CD4-positive, alpha-beta T cell treated with Interleukin-2 at 100 ng/mL for 4 hours (primary cell): ENCODE measurements around the gene KCNQ1.
A peak's percentile ranks its signal among the peaks of the same experiment; 100 is the strongest.

Experiments used
- DNase-seq: peaks from one replicate; pipeline ENCODE4 v3.0.0-alpha.2; 2020; ENCODE audit warnings: low spot score

Gene KCNQ1

DNA sequence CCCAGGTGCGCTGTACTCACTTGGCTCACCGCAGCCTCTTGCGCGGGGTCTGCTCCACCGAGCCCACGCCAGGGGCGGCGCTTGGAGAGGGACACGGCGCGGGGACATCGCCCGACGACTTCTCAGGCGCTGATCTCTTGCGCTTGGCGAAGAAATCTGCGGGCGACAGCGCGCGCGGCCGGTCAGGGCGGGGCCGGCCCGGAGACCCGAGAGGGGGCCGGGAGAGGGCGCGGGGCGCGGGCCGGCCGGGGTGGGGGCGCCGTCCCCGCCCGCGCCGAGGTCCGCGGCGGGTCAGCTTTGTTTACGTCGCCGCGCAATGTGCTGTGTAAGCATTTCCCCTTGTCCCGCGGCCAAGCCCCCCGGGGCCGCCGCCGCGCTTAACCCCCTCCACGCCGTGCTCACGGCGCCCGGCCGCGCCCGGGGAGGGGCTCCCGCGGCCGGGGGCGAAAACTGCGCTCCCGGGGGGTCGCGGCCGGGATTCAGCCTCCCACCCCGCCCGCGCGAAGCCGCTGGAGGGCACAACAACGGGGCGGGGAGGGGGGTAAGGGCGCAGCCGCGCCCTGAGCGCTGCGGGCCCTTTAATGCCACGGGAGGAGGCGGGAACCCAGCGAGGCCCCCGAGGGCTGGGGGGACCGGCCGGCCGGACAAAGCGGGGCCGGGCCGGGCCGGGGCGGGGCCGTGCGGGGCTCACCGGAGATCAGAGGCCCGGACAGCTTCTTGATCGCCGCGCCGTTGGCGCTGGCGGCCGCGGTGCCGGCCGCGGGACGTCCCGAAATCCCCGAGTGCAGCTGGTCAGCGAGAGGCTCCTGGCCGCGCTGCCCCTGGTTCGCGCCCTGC is 439.4 kb downstream of the KCNQ1 start:
- no peak for DNase-seq

DNA sequence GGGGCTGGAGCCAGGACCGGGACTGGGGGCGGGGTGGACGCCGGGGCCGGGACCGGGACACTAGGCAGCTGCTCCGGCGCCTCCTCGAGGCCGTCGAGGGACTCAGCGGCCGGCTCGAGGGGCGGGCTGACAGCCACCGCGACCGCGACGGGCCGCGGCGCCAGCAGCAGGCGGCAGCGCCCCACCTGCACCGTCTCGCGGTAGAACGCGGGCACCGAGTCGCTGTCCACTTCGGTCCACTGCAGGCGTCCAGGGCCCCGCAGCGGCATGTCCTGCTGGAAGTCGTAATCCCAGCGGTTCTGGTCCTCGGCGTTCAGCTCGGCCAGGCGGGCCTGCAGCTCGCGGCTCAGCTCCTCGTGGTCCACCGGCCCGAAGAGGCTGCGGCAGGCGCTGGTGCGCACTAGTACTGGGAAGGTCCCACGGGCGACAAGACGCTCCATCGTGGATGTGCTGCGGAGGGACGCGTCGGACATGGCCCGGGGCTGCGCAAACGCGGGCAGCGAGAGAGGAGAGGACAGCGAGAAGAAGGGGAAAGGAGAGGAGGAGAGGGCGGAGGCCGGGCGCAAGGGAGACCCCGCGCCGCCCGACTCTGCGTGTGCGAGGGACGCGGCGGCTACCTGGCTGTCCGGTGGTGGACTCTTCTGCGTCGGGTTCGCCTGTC is 440.3 kb downstream of the KCNQ1 start:
- peak; percentile 9 for DNase-seq

DNA sequence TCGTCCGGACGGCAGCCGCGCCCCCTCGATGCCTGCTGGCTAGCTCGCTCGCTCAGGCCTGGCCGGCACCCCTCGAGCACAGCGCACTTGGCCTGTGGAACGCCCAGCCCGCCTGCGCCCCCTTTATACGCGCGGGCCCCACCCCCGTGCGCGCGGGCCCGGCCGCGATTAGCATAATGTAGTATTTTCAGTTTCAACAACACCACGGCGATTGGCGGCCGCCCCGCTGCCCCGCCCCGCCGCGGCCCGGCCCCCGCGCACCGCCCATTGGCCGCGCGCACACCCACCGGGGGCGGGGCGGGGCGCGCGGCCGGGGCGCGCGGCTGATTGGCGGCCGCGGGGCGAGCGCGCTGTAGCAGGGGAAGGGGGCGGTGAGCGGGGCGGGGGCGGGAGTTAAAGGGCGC is 440.9 kb downstream of the KCNQ1 start, which contains the start of gene CDKN1C:
Gene CDKN1C (minus strand): TSS at position 98 of the 404 bp plus-strand sequence. CDS start 319 bp downstream, outside the sequence.
- DNase-seq, result peak; percentile 86

- no peak for DNase-seq
Measured at GRCh38 chr11:2886191-2886894, 441.5 kb downstream of the KCNQ1 start.

DNA sequence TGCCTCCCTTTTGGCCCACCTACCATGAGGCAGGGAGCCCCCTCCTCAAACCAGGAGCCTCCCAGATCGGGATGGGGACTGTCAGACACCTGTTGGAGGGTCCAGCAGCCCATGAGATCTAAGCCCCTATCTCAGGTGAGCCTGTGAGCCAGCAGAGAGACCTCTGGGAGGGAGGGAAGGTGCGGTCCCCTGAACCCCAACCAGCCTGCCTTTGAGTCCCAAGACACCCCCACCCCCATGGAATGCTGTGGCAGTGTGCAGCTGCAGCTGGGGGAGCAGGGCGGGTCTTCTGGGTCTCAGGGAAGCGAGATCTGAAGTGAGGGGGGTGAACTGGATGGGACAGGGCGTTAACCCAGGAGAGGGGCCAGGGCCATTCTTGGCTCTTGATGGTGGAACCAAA is 442.1 kb downstream of the KCNQ1 start:
- DNase-seq, result no peak

DNA sequence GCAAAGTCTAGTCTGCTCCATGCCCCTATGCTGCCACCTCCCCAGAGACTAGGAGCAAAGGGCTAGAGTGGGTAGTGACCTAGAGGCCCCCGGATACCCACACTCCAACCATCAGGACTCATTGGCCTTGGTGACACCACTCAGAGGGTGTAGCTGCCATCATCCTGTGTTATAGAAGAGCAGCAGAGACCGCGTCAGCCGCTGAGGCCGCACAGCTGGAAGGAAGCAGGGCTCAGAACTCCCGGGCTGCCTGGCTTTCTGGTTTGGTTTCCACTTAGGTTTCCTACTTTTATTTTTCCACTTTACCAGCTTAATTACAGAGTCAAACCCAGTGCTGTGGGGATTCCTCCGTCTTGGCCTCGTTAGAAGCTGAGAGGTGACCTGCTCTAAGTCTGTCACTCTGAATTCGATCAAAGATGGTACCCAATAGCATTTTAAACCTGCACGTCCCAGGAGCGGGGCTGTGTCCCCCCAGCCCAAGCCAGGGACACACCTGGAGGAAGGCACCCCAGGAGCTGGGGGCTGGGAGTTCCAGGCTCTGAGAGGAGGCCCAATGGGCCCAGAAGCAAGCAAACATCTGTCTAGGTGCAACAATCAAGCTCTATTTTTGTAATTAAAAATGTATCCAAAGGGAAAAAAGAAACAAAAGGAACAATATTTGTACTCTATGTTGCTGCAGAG is 442.8 kb downstream of the KCNQ1 start:
- no peak for DNase-seq

- DNase-seq, result peak; percentile 88
Measured at GRCh38 chr11:2888266-2888968, 443.6 kb downstream of the KCNQ1 start.

DNA sequence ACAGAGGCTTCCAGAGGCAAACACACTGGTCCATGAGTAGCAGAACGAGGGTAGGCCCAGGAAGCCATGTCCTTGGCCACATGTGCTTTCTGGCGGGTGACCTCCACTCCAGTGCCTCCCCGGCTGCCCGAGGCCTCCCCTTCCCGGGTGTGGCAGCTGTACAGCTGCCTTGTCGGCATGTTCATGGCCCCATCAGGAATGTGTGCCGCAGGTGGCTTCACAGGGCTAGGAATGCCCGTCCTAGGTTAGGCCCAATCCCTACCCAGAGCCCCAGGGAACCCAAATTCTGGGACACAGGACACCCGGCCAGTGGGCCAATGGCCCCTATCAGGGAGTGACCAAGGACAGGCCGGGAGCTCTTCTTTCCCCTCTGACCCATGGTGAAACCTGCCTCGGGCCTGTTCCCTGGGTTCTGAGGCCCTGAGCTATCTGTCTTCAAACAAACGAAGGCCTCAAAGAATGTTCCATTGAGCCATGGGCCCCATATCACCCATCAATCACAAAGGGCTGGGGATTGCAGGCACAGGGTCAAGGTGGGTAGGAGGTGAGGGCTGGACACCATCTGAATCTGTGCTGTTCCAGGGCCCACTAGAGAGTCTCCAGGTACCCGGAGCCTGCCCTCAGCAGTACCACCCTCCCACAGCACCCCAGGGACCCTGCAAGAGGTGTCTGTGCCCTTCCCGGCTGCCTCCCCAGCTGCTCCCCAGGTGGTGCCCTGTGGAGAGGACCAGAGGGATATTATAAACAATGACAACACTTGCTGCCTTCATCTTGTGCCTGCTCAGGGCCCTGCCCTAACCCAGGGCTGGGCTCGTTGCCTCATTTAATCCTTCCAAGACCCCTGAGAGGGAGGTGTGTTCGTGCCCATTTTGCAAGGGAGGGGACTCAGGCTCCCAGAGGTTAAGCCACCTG is 444.8 kb downstream of the KCNQ1 start:
- no peak for DNase-seq

DNA sequence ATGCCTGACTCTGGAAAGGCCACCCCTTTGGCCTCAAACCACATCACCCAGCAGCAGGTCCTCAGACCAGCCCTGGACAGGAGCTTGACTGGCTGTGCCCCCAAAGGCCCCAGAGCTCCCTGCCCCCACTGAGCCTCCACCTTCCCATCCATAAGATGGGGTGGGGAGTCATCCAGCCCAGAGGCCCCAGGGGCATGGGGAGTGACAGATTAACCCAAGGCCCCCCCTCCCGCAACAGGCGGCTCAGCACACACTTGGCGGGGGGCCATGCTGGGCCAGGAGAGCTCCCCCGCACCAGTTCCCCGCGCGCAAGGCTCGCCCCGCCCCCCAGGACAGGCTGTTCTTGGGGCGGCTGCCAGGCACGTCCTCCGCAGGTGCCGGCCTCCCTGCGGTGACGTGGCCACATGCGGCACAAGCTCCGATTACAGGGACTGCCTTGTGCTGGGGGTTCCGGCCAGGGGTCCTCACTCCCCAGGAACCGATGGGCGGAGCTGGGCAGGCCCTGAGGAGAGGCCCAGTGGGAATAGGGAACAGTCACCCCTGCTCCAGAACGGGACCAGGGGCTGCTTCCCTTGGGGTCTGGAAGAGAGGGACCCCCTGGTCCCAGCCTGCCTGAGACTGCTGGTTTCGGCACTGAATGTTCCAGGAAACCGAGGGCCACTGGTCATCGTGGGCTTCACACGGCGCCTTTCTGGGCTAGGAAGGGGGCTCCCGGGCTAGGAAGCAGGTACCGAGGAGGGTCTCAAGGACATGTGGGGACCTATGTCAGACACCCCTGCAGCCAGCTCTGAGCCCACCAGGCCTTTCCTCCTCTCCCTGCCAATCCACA is 445.9 kb downstream of the KCNQ1 start:
- no peak for DNase-seq

GRCh38 chr11:2891326-2892214 is 446.8 kb downstream of the KCNQ1 start:
- no peak for DNase-seq

GRCh38 chr11:2892215-2892966 is 447.6 kb downstream of the KCNQ1 start:
- DNase-seq, result peak; percentile 48

GRCh38 chr11:2892967-2893528 is 448.2 kb downstream of the KCNQ1 start:
- peak; percentile 50 for DNase-seq

- no peak for DNase-seq
Measured at GRCh38 chr11:2893935-2894334, 449.1 kb downstream of the KCNQ1 start.

DNA sequence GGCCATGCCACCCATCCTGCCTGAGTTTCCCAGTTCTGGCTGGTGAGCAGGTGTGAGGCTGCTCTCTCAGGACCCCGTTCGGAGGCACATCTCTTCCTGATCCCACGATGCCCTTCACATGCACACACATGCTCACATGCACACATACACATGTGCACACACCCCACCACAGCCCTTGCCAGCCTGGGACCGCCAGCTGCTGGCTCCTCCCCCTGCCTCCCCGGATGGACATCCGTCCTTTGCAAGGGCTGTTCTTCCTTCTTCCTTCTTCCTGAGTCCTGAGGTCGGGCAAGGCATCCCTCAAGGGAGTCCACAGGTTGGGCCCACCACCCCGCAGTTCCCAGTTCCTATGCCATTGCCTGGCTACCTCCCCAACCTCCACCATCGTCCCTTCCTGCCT is 451.2 kb downstream of the KCNQ1 start:
- DNase-seq, result no peak

- DNase-seq, result no peak
Measured at GRCh38 chr11:2897048-2897447, 452.2 kb downstream of the KCNQ1 start.

GRCh38 chr11:2898366-2899079 is 453.7 kb downstream of the KCNQ1 start:
- peak; percentile 70 for DNase-seq
